Suprapubic skin (tissue), 4 donors: ENCODE data around the gene VGLL2.

Experiments
- EP300 ChIP-seq: sonication (generic); formaldehyde crosslinking; IDR thresholded peaks from one replicate; pipeline ENCODE4 v1.6.1; 2017; ENCODE audit warnings: antibody characterized with exemption
- POLR2A ChIP-seq, 2 donors: fragments of 450-650 bp; IDR thresholded peaks; one replicate each; pipeline ENCODE4 v1.6.1; 2017; ENCODE audit warnings: antibody characterized with exemption in 2 of 2, mild to moderate bottlenecking in 2 of 2, moderate library complexity in 2 of 2
- POLR2AphosphoS5 ChIP-seq, 3 donors: sonication (generic); formaldehyde crosslinking; IDR thresholded peaks; one replicate each; pipeline ENCODE4 v1.6.1; 2017; ENCODE audit warnings: antibody characterized with exemption in 3 of 3
- TF ChIP-seq, protein P1 (sequence below), 2 donors: fragments of 200-600 bp in 1 of 2; fragments of 450-650 bp in 1 of 2; sonication (generic) in 1 of 2; IDR thresholded peaks; one replicate each; pipeline ENCODE4 v1.5.1; 2016 to 2019; ENCODE audit warnings: antibody characterized with exemption in 2 of 2, mild to moderate bottlenecking in 1 of 2, moderate library complexity in 1 of 2

DNA sequence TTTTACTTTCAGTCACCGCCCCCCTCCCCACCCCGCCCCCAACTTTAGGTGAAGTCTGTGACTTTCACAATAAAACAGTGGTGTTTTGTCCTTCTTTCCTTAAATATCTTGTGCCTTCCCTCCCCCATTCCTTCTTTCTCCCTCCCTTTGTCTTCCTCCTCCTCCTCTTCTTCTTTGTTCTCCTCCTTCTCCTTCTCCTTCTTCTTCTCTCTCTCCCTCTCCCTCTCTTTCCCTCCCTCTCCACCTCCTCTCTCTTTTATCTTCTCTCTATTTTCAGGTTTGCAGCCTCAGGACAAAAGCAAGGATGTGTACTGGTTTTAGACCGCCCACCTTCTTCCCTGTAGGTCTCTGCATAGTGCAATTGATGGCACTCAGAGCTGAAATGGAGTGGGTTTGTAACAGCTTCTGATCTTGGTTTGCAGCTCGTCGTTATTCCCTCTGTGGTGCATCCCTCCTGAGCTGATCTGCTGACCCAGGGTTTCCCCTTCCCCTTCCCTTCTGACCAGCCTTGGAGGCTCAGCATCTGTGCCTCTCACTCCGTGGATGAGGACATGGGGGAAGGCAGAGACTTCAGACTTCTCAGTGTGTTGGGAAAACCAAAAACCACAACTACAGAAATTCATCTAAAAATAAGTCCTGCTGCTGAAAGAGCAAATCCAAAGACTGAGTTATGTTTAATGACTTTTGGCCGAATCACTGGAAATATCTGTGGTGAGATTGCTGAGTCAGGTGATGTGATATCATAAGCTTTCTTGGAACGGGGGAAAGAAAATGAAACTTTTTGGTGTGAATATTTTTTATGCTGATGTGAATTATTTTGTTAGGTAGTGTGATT lies 6.9 kb downstream of the VGLL2 start:
- TF ChIP-seq, protein P1, sequence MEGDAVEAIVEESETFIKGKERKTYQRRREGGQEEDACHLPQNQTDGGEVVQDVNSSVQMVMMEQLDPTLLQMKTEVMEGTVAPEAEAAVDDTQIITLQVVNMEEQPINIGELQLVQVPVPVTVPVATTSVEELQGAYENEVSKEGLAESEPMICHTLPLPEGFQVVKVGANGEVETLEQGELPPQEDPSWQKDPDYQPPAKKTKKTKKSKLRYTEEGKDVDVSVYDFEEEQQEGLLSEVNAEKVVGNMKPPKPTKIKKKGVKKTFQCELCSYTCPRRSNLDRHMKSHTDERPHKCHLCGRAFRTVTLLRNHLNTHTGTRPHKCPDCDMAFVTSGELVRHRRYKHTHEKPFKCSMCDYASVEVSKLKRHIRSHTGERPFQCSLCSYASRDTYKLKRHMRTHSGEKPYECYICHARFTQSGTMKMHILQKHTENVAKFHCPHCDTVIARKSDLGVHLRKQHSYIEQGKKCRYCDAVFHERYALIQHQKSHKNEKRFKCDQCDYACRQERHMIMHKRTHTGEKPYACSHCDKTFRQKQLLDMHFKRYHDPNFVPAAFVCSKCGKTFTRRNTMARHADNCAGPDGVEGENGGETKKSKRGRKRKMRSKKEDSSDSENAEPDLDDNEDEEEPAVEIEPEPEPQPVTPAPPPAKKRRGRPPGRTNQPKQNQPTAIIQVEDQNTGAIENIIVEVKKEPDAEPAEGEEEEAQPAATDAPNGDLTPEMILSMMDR (IDR thresholded peaks at IDR 0.05): no peak
- TF ChIP-seq POLR2A (IDR thresholded peaks at IDR 0.05): no peak
- no peak for TF ChIP-seq EP300
- no peak for TF ChIP-seq POLR2AphosphoS5 (IDR thresholded peaks at IDR 0.05)
